Activated naive CD4-positive, alpha-beta T cell treated with anti-CD3 and anti-CD28 coated beads, Interleukin-2, amount 50 U/mL, for 24 hours (primary cell): ENCODE results near the gene RBM8A.
A peak's percentile ranks its signal among the peaks of the same experiment; 100 is the strongest.

ENCODE experiments used
- H3K27ac Mint-ChIP-seq: one replicate; pipeline ENCODE4 v1.8.0; 2021; ENCODE audit warnings: mild to moderate bottlenecking, mixed read lengths
- H3K27me3 Mint-ChIP-seq: one replicate; pipeline ENCODE4 v1.8.0; 2021; ENCODE audit warnings: mixed read lengths
- H3K36me3 Mint-ChIP-seq: one replicate; pipeline ENCODE4 v1.8.0; 2021; ENCODE audit warnings: mixed read lengths
- H3K4me1 Mint-ChIP-seq: one replicate; pipeline ENCODE4 v1.8.0; 2021; ENCODE audit warnings: mixed read lengths
- H3K4me3 Mint-ChIP-seq: one replicate; pipeline ENCODE4 v1.8.0; 2021; ENCODE audit warnings: mild to moderate bottlenecking, mixed read lengths
- H3K9me3 Mint-ChIP-seq: one replicate; pipeline ENCODE4 v1.8.0; 2021; ENCODE audit warnings: mixed read lengths

The RBM8A gene

GRCh38 chr1:145906954-145907753 lies 20.1 kb downstream of the RBM8A start:
- Mint-ChIP-seq H3K36me3 (peaks cover 7% of the 10 kb centered on the region), H3K9me3 (no peaks in the 10 kb centered on the region), H3K27me3 (no peaks in the 10 kb centered on the region), H3K27ac (no peak overlapping the region), H3K4me1 (peaks cover 6% of the 10 kb centered on the region), H3K4me3 (no peak overlapping the region)

DNA sequence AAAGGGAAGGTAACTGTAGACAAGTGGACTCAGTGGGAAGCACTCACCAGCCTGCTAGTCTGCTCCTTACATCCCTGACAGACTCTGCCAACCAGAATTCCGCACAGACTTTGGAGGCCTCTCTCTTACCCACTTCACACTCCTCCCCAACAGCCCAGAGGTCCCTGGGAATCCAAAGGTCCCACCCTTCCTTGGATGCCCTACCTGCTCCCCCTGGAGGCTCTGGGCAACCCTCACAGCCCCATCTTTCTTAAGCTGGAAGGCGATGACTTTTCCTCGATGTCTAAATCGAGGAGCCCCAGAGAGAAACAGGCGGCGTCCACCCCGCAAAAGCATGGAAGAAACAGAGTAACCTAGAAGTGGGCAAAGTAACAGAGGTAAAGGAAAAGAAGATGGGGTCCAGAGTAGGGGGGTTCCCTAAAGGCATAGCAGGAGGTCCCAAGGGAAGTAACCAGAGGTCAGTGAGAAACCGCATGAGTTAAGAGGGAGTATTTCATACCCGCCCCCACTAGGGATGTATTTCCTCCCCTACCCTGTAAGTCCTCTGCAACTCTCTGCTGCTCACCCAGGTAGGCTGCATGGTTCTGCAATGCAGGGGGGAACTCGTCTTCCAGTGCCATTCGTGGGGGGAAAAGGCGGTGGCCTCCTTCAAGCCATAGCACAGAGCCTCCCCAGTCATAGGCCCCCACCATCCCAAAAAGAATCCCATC lies 25.8 kb downstream of the RBM8A start:
- Mint-ChIP-seq H3K27ac (peak overlapping the region; percentile 43), H3K36me3 (peaks cover 8% of the 10 kb centered on the region), H3K27me3 (no peaks in the 10 kb centered on the region), H3K4me1 (no peaks in the 10 kb centered on the region), H3K4me3 (no peak overlapping the region), H3K9me3 (no peaks in the 10 kb centered on the region)

DNA sequence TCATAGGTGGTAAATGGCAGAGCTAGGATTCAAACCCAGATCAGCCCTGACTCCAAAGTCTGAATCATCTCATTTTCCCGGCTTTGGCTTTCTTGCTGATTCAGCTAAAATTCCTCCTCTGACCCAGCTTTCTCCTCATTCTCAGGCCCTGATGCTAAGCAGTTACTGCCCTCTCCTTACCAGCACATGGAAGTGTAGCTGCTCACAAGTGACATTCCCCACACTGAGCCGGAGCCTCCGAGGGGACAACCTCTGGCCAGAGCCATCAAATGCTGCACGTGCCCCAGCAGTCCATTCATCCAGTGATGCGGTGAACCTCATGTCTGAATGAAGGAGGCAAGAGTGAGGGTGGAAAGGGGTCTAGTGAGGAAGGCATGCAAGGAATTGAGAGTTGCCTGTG lies 28.5 kb downstream of the RBM8A start:
- H3K27me3 Mint-ChIP-seq, result no peaks in the 10 kb centered on the region
- peaks cover 5% of the 10 kb centered on the region for H3K36me3 Mint-ChIP-seq
- no peaks in the 10 kb centered on the region for H3K4me1 Mint-ChIP-seq
- no peaks in the 10 kb centered on the region for H3K9me3 Mint-ChIP-seq
- no peak overlapping the region for H3K27ac Mint-ChIP-seq
- H3K4me3 Mint-ChIP-seq, result no peak overlapping the region

DNA sequence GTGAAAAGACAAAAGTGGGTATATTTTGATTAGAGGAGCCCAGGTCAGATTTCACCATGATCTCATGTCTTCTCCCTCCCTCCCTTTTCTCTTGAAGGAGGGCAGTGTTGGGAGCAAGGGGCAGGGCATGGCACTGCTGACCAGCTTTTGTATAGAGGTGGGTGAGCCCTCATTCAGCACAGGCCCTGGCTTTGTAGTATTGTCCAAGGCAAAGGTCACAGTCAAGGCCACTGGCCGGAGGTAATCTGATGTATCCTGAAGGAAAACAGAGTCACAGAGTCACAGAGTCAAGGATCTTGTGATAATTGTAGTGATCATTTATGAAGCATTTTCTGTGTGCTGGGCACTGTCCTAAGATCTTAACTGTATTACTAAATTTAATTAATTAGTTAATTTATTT lies 29.3 kb downstream of the RBM8A start:
- H3K27ac Mint-ChIP-seq, result no peak overlapping the region
- no peak overlapping the region for H3K4me3 Mint-ChIP-seq
- no peaks in the 10 kb centered on the region for H3K27me3 Mint-ChIP-seq
- H3K9me3 Mint-ChIP-seq, result no peaks in the 10 kb centered on the region
- H3K4me1 Mint-ChIP-seq, result no peaks in the 10 kb centered on the region
- peaks cover 5% of the 10 kb centered on the region for H3K36me3 Mint-ChIP-seq

DNA sequence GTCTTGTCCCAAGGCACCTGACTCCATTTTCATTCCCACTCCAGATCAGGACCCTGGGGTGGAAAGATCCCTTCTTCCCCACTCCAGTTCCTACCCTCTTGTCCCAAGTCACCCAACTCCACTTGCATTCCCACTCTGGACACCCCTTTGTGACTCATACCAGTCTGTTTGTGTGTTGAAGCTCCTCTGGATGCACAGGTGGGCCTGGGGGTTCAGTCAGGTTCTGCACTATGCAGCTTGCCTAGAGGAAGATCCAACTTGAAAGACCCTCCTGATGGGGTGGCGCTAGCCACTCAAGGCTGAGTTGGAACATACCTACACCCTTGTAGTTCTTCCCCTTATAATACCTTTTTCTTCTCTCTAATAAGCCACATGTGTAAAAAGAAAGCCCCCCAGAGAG lies 31.8 kb downstream of the RBM8A start:
- Mint-ChIP-seq H3K36me3 (peaks cover 3% of the 10 kb centered on the region), H3K4me1 (no peaks in the 10 kb centered on the region), H3K27me3 (no peaks in the 10 kb centered on the region), H3K27ac (no peak overlapping the region), H3K9me3 (no peaks in the 10 kb centered on the region), H3K4me3 (no peak overlapping the region)

DNA sequence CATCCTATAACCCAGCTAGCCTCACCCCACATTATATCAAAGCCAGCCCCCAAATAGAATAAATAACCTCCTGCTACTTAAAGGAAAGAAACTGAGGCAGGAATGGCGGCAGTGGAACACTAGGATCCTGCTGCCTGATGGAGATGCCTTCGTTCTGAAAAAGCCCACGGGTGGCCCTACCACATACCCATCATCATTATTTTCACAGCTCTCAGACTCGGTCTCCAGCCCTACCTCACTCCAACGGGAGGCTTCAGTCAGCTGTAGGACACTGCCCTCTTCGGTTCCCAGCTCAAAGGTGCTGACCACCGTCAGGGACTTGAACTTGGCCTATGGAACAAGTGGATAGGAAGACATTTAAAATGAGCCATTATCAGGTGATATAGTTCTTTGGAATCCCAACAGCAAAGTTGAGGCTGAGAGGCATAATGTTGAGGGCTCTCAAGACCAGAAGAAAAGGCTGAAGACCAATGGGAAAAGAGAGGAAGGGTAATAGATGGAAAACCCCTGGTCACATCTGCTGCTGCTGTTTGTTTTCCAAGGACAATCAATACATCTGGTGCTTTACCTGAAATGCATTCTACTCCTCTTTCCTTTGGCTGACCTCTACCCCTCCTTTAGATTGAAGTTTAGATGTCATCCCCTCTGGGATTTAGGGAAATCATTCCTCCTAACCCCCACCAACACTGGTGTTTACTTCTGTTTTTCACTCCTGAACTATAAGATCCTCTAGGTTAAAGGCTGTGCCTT lies 33.8 kb downstream of the RBM8A start:
- no peaks in the 10 kb centered on the region for H3K27me3 Mint-ChIP-seq
- no peak overlapping the region for H3K4me3 Mint-ChIP-seq
- H3K27ac Mint-ChIP-seq, result no peak overlapping the region
- no peaks in the 10 kb centered on the region for H3K4me1 Mint-ChIP-seq
- peaks cover 3% of the 10 kb centered on the region for H3K36me3 Mint-ChIP-seq
- H3K9me3 Mint-ChIP-seq, result no peaks in the 10 kb centered on the region

DNA sequence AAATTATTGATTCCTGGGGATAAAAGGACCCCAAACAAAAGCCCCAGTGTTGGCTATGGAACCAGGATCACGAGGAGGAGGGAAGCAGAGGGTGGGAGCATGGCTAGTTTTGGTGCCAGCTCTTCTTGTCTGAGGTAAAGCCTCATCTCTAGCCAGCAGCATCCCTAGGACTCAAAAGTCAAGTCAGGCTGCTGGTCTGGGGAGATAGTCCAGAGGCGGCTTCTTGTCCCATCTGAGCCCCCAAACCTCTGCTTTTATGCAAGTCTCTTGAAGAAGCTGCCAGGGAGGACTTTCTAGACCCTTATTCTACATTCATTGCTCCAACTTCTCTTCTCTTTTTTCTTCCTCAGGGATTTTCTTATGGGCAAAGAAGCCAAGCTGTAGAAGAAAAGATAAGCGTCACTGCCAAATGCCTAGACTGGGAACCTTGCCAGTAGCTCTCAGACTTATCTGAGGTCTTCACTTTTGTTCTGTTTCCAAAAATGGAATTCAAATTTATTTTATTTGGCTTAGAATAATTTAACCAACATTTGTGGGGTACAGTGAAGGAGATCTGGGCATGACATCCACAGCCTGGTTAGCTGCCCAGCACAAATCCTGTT lies 34.7 kb downstream of the RBM8A start:
- no peaks in the 10 kb centered on the region for H3K9me3 Mint-ChIP-seq
- no peaks in the 10 kb centered on the region for H3K36me3 Mint-ChIP-seq
- H3K27me3 Mint-ChIP-seq, result no peaks in the 10 kb centered on the region
- H3K27ac Mint-ChIP-seq, result no peak overlapping the region
- no peaks in the 10 kb centered on the region for H3K4me1 Mint-ChIP-seq
- H3K4me3 Mint-ChIP-seq, result no peak overlapping the region

DNA sequence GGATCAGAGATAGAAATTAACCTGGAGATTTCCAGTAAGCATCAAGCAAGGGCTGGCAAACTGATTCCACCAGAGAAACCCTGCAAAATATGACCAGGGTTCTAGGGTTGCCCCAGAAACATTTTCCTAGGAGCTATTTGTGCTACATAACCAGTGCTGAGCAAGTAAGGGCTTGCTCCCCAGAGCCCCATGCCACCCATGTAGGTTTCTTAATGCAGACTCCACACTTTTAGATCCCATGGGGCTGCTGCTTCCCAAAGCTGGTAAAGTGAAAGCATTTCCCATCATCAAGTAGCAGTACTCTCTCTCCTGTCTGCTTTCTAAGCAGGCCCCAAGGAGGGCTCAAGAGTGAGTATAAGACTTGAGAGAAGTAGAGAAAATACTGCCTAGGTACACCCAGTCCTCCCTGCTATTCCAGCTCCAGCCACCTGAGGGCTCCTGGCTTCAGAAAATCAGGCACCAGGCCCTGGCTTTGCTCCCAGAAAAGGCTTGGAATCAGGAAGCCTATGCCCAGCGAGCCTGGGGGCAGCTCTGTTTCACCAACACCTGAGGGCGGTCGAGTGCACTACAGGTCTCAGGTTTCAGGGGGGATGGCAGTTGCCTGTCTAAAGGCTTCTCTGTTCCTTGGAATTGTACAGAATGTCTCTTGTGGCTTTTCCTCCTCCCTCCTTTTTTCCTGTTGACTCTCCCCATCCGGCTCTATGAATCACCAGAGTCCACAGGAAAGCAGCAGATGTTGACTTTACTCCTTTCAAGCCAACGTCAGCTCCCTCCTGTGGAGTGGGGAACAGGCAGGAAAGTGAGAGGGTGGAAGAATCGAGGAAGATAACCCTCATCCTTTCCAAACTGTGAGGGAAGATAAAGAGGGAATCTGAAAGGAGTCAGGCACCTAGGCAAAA lies 35.4 kb downstream of the RBM8A start:
- no peaks in the 10 kb centered on the region for H3K27me3 Mint-ChIP-seq
- H3K36me3 Mint-ChIP-seq, result no peaks in the 10 kb centered on the region
- H3K4me1 Mint-ChIP-seq, result peaks cover 2% of the 10 kb centered on the region
- no peak overlapping the region for H3K27ac Mint-ChIP-seq
- H3K9me3 Mint-ChIP-seq, result no peaks in the 10 kb centered on the region
- H3K4me3 Mint-ChIP-seq, result no peak overlapping the region

DNA sequence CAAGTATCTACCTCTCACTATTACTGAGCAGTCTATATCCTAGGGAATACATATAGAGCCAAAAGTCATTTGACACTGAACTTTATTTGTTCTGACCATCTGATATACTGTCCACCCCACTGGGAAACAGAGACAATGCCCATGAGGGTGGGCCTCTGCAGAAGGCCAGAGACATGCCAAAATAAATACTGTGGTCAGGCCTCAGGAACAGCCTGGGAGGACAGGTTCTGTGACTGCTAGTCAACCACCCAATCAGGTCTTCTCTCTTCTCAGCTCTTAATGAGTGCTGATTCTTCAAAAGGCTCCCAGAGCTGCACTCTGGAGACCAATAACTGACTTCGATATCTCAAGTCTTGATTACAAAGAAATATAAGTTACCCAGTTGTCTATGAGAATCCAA lies 36.1 kb downstream of the RBM8A start:
- Mint-ChIP-seq H3K9me3 (no peaks in the 10 kb centered on the region), H3K4me3 (no peak overlapping the region), H3K27ac (no peak overlapping the region), H3K27me3 (no peaks in the 10 kb centered on the region), H3K4me1 (peaks cover 3% of the 10 kb centered on the region), H3K36me3 (no peaks in the 10 kb centered on the region)

DNA sequence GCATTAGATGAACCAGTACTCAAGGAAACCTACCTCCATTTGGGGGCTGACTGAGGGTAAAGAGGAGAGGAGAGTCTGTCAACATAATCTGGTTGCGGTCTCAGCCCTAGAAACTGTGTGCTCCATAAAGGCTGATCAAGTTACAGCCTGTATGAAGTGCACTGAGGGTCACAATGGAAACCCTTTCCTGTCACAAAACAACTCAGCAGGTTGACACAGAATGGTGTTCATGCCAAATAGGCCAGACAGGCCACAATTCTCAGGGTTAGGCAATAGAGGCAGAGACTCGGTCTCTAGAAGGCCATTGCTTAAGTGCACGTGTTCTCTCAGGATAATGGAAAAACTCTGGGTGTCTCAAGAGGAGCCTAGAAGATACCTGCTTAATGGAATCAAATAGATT lies 37.6 kb downstream of the RBM8A start:
- H3K4me3 Mint-ChIP-seq, result no peak overlapping the region
- no peaks in the 10 kb centered on the region for H3K36me3 Mint-ChIP-seq
- peaks cover 12% of the 10 kb centered on the region for H3K4me1 Mint-ChIP-seq
- H3K27ac Mint-ChIP-seq, result no peak overlapping the region
- no peaks in the 10 kb centered on the region for H3K9me3 Mint-ChIP-seq
- peaks cover 5% of the 10 kb centered on the region for H3K27me3 Mint-ChIP-seq

DNA sequence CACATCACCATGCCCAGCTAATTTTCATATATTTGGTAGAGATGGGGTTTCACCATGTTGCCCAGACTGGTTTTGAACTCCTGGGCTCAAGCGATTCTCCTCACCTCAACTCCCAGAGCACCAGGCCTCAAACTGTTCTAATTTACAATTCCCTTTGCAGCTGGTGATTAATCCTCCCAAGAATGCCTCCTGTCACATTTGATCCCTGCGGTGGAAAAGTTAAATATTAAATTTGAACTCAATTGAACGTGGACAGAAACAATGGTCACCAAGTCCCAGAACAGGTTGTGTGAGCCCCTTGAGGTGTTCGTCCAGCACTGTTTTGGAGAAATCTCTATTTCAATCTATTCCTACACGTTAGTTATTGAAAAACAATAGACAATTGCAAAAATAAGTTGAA lies 39.7 kb downstream of the RBM8A start:
- peaks cover 13% of the 10 kb centered on the region for H3K4me1 Mint-ChIP-seq
- no peaks in the 10 kb centered on the region for H3K36me3 Mint-ChIP-seq
- H3K27me3 Mint-ChIP-seq, result peaks cover 13% of the 10 kb centered on the region
- H3K4me3 Mint-ChIP-seq, result peak overlapping the region; percentile 15
- no peaks in the 10 kb centered on the region for H3K9me3 Mint-ChIP-seq
- no peak overlapping the region for H3K27ac Mint-ChIP-seq

GRCh38 chr1:145886816-145887215 lies 40.5 kb downstream of the RBM8A start:
- H3K4me1 Mint-ChIP-seq, result peaks cover 13% of the 10 kb centered on the region
- H3K4me3 Mint-ChIP-seq, result peak overlapping the region; percentile 66
- H3K27ac Mint-ChIP-seq, result no peak overlapping the region

GRCh38 chr1:145886390-145886789 lies 40.9 kb downstream of the RBM8A start:
- H3K36me3 Mint-ChIP-seq, result no peaks in the 10 kb centered on the region
- peaks cover 13% of the 10 kb centered on the region for H3K4me1 Mint-ChIP-seq
- H3K9me3 Mint-ChIP-seq, result no peaks in the 10 kb centered on the region
- H3K27me3 Mint-ChIP-seq, result peaks cover 13% of the 10 kb centered on the region
- H3K4me3 Mint-ChIP-seq, result peak overlapping the region; percentile 80
- H3K27ac Mint-ChIP-seq, result no peak overlapping the region

More at GRCh38 chr1:145886816-145887215, 40.5 kb downstream of the RBM8A start:
- Mint-ChIP-seq H3K9me3 (no peaks in the 10 kb centered on the region), H3K27me3 (peaks cover 13% of the 10 kb centered on the region), H3K36me3 (no peaks in the 10 kb centered on the region)

DNA sequence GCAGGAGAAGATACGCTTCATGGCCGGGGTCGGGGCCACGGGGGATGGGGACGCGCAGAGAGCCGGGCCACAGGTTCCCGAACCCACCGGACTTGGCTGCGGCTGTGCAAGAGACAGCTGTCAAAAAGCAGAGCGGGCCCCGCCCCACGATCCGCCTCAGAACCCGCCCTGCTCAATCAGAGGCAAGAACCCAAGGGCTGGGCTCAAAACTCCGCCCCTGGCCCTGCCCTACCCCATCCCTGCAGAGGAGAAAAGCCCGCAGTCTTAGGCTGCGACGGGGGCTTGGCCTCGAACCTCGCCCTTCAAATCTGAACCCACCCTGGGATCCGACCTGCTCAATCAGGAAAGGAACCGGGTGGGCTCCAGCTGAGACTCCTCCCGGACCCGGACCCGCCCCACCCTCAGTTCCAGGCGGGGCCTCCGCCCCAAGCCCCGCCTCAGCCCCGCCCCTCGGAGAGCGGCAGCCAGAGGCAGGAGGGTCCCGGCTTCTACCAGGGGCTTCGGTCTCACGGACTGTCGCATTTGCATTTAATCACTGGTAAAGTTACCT lies 41.5 kb downstream of the RBM8A start, which contains the start of gene ANKRD35:
Gene ANKRD35 (minus strand): TSS at position 129 of the 550 bp plus-strand sequence. CDS start 108 bp downstream, at position 21.
- Mint-ChIP-seq H3K4me1 (peaks cover 13% of the 10 kb centered on the region), H3K27ac (no peak within 1 kb of the TSS), H3K9me3 (no peaks in the 10 kb centered on the region), H3K36me3 (no peaks in the 10 kb centered on the region), H3K4me3 (peak within 1 kb of the TSS; percentile 80), H3K27me3 (peaks cover 13% of the 10 kb centered on the region)
